ENCODE measurements around the gene TINAG. TPM values are rescaled to one million over a fixed set of nuclear protein-coding genes. Genes with fewer than 3 reads are reported as not detected.
"Not testable (repeated sequence)": the region's sequence is repeated elsewhere in the genome, so short reads cannot be mapped to it uniquely, and the experiment has no call there.

TINAG gene
- polyA plus RNA-seq, 1 donor, result not detected

DNA sequence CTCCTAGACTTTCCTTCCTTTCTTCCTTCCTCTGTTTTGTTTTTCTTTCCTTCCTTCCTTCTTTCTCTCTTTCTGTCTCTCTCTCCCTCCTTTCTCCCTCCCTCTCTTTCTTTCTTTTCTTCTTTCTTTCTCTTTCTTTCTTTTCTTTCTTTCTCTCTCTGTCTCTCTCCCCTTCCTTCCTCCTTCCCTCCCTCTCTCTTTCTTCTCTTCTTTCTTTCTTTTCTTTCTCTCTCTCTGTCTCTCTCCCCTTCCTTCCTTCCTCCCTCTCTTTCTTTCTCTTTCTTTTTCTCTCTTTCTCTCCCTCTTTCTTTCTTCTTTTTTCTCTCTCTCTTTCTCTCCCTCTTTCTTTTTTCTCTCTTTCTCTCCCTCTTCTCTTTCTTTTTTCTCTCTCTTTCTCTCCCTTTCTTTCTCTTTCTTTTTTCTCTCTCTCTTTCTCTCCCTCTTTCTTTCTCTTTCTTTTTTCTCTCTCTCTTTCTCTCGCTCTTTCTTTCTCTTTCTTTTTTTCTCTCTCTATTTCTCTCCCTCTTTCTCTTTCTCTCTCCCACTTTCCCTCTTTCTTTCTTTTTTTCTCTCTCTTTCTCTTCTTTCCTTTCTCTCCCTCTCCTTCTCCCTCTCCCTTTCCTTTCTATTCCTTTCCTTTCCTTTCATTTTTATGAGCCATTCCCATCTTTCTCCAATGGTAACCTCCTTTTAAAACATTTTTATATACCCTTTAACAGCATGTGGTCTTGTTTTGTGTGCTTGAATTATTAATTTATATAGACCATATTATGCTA lies 2.3 kb downstream of the TINAG start:
- no peak for DNase-seq

- no peak for DNase-seq
Measured at GRCh38 chr6:54315656-54316055, 7.4 kb downstream of the TINAG start.

DNA sequence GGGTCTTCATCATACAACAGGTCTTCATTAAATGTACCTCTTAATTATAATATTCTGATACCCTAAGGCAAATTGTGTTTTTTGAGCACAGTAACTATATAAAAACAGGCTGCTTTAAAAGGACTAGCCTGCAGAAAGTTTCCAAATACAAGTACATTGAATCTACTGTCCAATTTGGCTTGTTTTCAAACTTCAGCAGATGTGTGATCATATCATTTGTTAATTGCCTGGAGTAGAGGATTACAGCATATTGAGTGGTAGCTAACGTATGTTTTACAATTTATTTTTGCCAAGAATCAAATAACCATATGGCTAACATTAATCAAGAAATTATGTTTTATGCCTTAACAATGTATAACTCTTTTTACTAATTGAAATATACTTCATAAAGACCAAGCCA lies 12.6 kb downstream of the TINAG start:
- DNase-seq, result no peak

DNA sequence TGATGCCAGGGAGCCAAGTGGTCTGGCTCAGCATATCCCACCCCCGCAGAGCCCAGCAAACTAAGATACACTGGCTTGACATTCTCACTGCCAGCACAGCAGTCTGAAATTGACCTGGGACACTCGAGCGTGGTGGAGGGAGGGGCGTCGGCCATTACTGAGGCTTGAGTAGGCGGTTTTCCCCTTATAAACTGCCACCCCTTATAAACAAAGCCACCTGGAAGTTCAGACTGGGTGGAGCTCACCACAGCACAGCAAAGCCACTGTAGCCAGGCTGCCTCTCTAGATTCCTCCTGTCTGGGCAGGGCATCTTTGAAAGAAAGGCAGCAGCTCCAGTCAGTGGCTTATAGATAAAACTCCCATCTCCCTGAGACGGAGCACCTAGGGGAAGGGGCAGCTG lies 19.4 kb downstream of the TINAG start:
- DNase-seq, result no peak

- DNase-seq, result not testable (repeated sequence)
Measured at GRCh38 chr6:54331571-54331970, 23.3 kb downstream of the TINAG start.

GRCh38 chr6:54335871-54336270 lies 27.6 kb downstream of the TINAG start:
- peak; percentile 26 for DNase-seq

DNA sequence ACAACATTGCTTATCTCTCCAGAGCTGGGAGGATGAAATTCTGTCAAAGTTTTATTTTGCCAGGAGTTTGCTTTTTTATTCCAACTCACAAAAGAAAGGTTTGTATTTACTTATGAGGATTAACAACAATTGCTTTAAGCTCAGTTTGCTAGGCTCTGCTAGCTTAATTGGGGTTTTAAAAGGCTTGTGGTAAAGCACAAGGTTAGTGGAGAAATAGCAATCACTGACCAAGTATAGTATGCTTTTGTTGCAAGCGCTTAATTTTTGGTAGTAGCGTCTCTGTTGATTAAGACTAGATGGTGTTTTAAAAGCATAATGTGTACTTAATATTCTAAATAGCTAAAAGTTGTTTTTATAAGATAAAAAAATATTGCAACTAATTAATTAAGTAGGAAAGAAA lies 45.7 kb downstream of the TINAG start:
- DNase-seq, result no peak

DNA sequence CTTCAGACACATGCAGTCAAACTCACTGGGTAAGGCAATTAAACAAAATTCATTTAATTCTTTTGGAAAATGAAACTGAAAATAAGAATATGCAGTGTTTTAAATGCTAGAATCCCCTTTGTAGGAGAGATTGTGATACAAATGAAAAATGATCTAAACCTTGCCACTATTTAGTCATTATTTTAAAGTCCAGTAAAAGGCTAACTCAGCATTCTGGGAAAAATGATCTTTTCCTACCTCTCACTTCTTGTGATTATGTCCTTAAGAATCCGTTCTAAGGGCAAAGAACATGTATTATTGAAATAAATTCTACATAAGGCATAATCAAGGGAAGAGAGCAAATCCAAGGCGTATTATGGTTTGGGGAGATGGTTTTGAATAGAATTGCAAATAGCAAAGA lies 46.4 kb downstream of the TINAG start:
- no peak for DNase-seq

DNA sequence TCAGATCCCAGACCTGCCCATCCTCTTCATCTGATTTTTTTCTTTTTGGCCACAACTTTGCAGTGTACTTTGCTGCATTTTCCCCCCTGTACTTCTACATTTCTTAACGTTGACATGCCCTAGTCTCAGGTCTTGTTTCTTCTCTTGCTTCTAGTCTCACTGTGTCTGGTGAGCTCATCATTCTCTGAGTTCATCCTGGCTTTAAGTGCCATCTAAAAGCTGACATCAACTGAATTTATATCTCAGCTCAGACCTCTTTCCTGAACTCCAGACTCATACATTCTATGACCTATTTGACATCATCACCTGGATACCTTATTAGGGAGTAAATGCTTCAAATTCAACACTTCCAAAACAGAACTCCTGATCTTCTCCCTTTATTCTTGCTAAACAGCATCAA lies 48.9 kb downstream of the TINAG start:
- no peak for DNase-seq

- no peak for DNase-seq
Measured at GRCh38 chr6:54361188-54361587, 52.9 kb downstream of the TINAG start.

- no peak for DNase-seq
Measured at GRCh38 chr6:54361734-54362133, 53.5 kb downstream of the TINAG start.

DNA sequence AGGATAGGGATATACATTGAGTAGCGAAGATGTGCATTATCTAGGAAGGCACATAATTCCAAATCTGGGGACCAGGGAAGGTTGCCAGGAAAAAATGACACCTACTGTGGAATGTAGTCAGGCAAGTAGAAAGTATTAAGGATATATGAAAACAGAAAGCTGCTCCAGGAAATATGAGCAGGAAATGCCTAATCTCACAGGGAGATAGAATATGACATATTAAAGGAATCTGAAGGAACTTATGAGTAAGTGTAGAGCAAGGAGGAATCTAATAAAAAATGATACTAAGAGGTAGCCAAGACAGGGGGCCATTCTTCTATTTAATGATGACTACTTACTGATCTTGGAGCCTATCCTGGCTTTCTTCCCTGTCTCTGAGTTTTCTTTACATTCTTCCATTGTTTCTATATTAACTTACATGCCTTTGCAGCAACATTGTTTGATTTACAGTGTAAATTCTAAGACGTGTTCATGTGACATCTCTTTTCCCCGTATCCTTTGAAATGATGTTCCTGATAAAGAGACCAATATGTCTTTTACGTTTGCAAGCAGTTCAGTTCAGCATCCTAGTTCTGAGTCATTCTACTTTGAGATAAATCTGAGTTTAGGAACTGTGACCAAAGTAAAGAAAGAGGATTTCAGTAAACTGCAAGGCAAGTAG lies 58.6 kb downstream of the TINAG start:
- DNase-seq, result no peak

- DNase-seq, result no peak
Measured at GRCh38 chr6:54377776-54378175, 69.5 kb downstream of the TINAG start.

- DNase-seq, result no peak
Measured at GRCh38 chr6:54386295-54386694, 78.1 kb downstream of the TINAG start.

DNA sequence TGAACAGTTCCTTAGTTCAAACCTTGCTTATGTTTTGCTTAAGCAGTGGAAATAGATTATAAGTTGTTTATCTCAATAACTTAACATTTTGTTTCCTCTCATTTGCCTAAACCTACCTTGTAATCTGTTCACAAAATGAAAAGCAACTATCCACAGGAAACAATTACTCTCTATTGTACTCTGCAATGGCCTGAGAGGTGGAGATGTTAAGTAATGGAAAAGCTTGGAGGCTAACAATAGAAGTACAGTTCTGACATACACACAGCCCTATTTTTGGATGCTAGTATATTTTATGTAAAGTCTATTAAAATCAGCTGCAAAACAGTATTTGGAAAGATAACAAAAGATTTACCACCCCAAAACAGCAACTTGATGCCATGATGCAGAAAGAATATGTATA lies 82.1 kb downstream of the TINAG start:
- DNase-seq, result peak; percentile 11

- DNase-seq, result no peak
Measured at GRCh38 chr6:54391577-54391976, 83.3 kb downstream of the TINAG start.

DNA sequence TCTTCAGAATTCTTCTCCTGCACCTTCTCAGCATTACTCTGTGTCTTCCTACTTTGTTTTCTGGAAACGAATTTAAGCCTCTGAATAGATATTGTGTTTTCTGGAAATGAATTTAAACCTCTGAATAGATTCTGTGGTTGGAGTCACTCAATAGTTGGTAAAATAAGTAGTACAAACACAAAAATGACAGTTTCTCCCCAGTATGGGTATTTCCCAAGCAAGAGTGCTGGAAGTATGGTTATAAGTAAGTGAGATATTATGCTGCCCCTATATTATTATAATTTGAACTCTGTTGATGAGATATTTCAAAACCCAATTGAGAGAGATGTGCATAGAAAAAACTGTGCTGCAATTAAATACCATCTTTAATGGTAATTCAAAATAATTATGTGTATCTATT lies 94.9 kb downstream of the TINAG start:
- no peak for DNase-seq

DNA sequence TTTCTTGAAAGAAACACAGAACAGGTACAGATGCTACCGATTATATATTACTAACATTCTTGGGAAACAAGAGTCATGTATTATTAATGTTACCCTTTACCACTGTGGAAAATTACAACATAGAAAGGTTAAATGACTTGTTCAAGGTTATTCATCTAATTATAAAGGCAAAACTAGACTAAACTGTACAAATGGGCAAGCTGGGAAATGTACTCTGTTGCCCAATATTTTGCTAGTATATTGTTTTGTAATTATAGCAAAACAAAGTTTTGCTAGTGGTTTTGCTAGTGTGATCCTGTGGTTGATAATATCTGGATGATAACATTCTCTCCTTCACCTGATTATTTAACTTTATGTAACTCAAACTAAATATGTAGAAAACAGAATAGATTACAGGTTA lies 96.5 kb downstream of the TINAG start:
- DNase-seq, result no peak

DNA sequence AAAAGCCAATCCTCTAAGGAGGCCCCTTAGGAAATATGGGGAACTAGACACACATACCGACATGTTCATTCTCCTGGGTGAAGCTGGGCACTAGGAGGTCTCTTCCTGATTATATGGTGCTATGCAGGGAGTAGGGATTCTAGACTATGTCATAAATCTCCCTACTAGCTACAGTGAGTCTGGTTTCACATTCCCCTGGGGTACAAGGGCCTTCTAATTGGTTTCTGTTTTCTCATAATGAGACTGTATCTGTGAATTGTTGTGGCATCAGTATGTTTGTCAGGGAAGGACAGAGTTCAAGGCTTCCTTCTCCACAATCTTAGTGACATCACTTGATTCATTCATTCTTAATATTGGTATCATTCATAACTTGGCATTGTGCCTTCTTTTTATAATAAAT lies 103.5 kb downstream of the TINAG start:
- no peak for DNase-seq

- DNase-seq, result no peak
Measured at GRCh38 chr6:54415517-54415916, 107.3 kb downstream of the TINAG start.

GRCh38 chr6:54419885-54420284 lies 111.6 kb downstream of the TINAG start:
- no peak for DNase-seq

DNA sequence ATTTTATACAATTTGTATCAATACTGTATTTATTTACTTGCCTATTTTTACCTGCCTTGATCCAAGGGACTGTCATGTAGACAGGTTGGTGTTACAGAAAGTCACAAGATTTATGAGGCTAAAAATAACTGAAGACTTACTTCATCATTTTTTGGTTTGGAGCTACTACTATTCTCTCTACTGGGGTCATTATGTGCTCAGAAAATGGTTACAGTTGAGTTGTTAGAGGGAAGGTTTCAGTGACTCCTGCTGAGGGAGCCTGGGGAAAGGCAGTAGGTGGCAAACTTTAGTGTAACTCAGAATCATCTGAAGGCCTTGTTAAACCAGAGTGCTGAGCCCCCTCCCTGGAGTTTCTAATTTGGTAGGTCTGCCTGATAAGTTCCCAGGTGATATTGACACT lies 118.8 kb downstream of the TINAG start:
- no peak for DNase-seq

DNA sequence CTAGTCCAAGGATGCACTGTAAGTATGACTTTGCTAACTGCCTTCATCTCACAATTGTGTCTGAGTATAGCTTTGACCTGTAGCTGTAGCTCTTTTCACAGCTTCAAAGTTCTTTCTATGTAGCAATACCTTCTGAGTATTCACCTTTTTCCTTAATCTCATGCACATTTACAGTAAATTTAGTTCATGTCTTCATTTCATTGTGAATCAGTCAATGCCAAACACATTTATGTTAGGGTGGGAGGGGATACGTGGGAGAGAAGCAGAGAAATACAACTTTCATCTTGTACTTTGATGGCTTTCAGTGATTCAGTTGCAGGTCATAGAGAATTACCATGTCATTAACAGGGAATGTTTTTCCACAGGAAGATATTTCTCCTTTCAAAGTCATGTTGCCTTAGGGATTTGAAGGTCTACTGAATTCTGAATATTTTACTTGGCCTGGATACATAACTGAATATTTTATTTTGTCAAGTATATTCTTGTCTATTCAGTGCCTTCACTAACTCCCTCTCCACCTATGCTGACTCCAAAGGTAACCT lies 119.2 kb downstream of the TINAG start:
- no peak for DNase-seq

DNA sequence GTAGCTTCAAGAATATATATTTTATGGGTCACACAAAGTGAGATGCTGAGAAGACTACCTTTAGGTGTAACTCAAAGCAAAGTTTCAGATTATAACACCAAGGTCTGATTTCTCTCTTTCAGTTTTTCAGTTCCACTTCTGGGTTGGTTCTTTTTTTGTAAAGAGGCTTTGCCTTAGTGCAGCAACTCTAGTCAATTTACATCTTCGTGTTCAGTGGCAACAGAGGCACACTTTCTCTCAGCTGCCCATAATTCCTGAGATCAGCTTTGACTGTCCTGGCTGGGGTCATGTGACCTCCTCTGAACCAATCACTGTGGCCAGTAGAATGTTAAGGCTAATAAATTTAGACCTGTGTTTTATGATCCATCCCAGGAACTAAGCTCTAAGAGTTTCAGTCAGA lies 120.2 kb downstream of the TINAG start:
- DNase-seq, result no peak
